Lower leg skin (tissue), 4 donors: ENCODE measurements around the gene BOD1L1. TPM values are rescaled to one million over a fixed set of nuclear protein-coding genes. Genes with fewer than 3 reads are reported as not detected.

Experiments
- DNase-seq, 2 donors: peaks; one replicate each; pipeline ENCODE4 v3.0.0-alpha.2; 2019; ENCODE audit warnings: low spot score in 2 of 2
- H3K4me3 ChIP-seq: fragments of 200-600 bp; sonication (generic); 2 replicates; pipeline ENCODE4 v1.5.1; 2017; ENCODE audit warnings: mild to moderate bottlenecking, low read depth; ENCODE audit not compliant: poor library complexity, severe bottlenecking
- CTCF ChIP-seq, 3 donors: fragments of 450-650 bp; IDR thresholded peaks; one replicate each; pipeline ENCODE4 v1.5.1; 2016; ENCODE audit warnings: antibody characterized with exemption in 3 of 3, mild to moderate bottlenecking in 3 of 3, moderate library complexity in 2 of 3
- POLR2A ChIP-seq, 2 donors: fragments of 450-650 bp; IDR thresholded peaks; one replicate each; pipeline ENCODE4 v1.6.1; 2016 to 2017; ENCODE audit warnings: antibody characterized with exemption in 2 of 2, mild to moderate bottlenecking in 1 of 2, moderate library complexity in 1 of 2
- WGBS, 2 donors: methylation state at CpG; one replicate each; pipeline ENCODE4 v1.1.5; 2018; 5-methylcytosine and 5-hydroxymethylcytosine counted together
- intact Hi-C: fragments of 100-400 bp; cut with DNase I; formaldehyde crosslinking; loops from one replicate; pipeline ENCODE4 v1.15.0; 2023; ENCODE audit warnings: low total_unique reads
- total RNA-seq, 4 donors: library from RNA; depleted of rRNA; stranded (reverse); fragments of >200 nt; gene quantifications; one replicate each; pipeline ENCODE4 v1.1.0, GENCODE V29; 2016

Gene BOD1L1
- total RNA-seq, 4 donors from 2014 or later, result 25.3 to 32.7 (median 30.6) TPM

- TF ChIP-seq POLR2A (IDR thresholded peaks at IDR 0.05) (no peak), CTCF (IDR thresholded peaks at IDR 0.05) (no peak)
- H3K4me3 ChIP-seq, result no peak overlapping the region
- DNase-seq, result no peak
- intact Hi-C loops, result no loop called here
- WGBS, 2 donors, result 90 to 94% methylated on average over 3 of the region's 3 CpGs
Observed at GRCh38 chr4:13601048-13601447, 26.5 kb downstream of the BOD1L1 start.

GRCh38 chr4:13599159-13599558 lies 28.4 kb downstream of the BOD1L1 start:
- no peak overlapping the region for H3K4me3 ChIP-seq
- intact Hi-C loops, result no loop called here
- TF ChIP-seq POLR2A (IDR thresholded peaks at IDR 0.05), result no peak
- TF ChIP-seq CTCF (IDR thresholded peaks at IDR 0.05), result no peak
- DNase-seq, result no peak
- WGBS, 2 donors, result 50 to 56% methylated on average over 5 of the region's 5 CpGs

- TF ChIP-seq CTCF (IDR thresholded peaks at IDR 0.05), result no peak
- no peak for TF ChIP-seq POLR2A (IDR thresholded peaks at IDR 0.05)
- DNase-seq, result no peak
- intact Hi-C loops, result no loop called here
- H3K4me3 ChIP-seq, result no peak overlapping the region
Observed at GRCh38 chr4:13597604-13598003, 29.9 kb downstream of the BOD1L1 start.

GRCh38 chr4:13597141-13597540 lies 30.4 kb downstream of the BOD1L1 start:
- intact Hi-C loops, result no loop called here

GRCh38 chr4:13592220-13592619 lies 35.3 kb downstream of the BOD1L1 start:
- no peak for DNase-seq
- intact Hi-C loops, result no loop called here
- no peak overlapping the region for H3K4me3 ChIP-seq
- 96 to 97% methylated on average over 4 of the region's 4 CpGs for WGBS, 2 donors
- no peak for TF ChIP-seq POLR2A (IDR thresholded peaks at IDR 0.05)
- TF ChIP-seq CTCF (IDR thresholded peaks at IDR 0.05), result no peak

More at GRCh38 chr4:13597141-13597540, 30.4 kb downstream of the BOD1L1 start:
- H3K4me3 ChIP-seq, result no peak overlapping the region
- no peak for TF ChIP-seq CTCF (IDR thresholded peaks at IDR 0.05)
- TF ChIP-seq POLR2A (IDR thresholded peaks at IDR 0.05), result no peak
- no peak for DNase-seq

GRCh38 chr4:13590766-13591165 lies 36.8 kb downstream of the BOD1L1 start:
- no peak for TF ChIP-seq POLR2A (IDR thresholded peaks at IDR 0.05)
- no peak for TF ChIP-seq CTCF (IDR thresholded peaks at IDR 0.05)
- no peak for DNase-seq
- WGBS, 2 donors, result 78 to 88% methylated on average over 2 of the region's 2 CpGs
- intact Hi-C loops, result no loop called here
- no peak overlapping the region for H3K4me3 ChIP-seq
